ENCODE data around the gene NXN.
A peak's percentile ranks its signal among the peaks of the same experiment; 100 is the strongest.

GRCh38 chr17:846901-847843 lies 132.4 kb downstream of the NXN start:
- TF ChIP-seq POLR2AphosphoS5 (IDR thresholded peaks at IDR 0.05) (peak in 1 of 3 donors; percentile 21), CTCF (IDR thresholded peaks at IDR 0.05) (no peak)

Measured in transverse colon (tissue), 4 donors.